H9 (cell line): Measurements from ENCODE around the gene MTA3. TPM values are rescaled to one million over a fixed set of nuclear protein-coding genes. Genes with fewer than 3 reads are reported as not detected.

Experiments
- DNase-seq: peaks from one replicate; pipeline ENCODE4 v3.0.0-alpha.2; 2017
- H2AFZ ChIP-seq: one replicate; pipeline ENCODE4 v1.6.1; 2013; ENCODE audit warnings: mild to moderate bottlenecking, low read length, control low read depth, moderate library complexity
- H2AK5ac ChIP-seq: 2 replicates; pipeline ENCODE4 v1.6.1; 2013; ENCODE audit warnings: low read length, control low read depth, mixed read lengths; ENCODE audit not compliant: insufficient read length
- H2BK120ac ChIP-seq: one replicate; pipeline ENCODE4 v1.6.1; 2013; ENCODE audit warnings: low read depth, mild to moderate bottlenecking, low read length, control low read depth, inconsistent platforms; ENCODE audit not compliant: poor library complexity, severe bottlenecking
- H2BK12ac ChIP-seq: 2 replicates; pipeline ENCODE4 v1.6.1; 2013; ENCODE audit warnings: low read length, control low read depth, mixed read lengths, low read depth; ENCODE audit not compliant: insufficient read length
- H2BK15ac ChIP-seq: 2 replicates; pipeline ENCODE4 v1.6.1; 2013; ENCODE audit warnings: low read depth, low read length, control low read depth
- H2BK20ac ChIP-seq: one replicate; pipeline ENCODE4 v1.6.1; 2013; ENCODE audit warnings: low read depth, mild to moderate bottlenecking, low read length, control low read depth, inconsistent platforms; ENCODE audit not compliant: poor library complexity, severe bottlenecking
- H2BK5ac ChIP-seq: 2 replicates; pipeline ENCODE4 v1.6.1; 2013; ENCODE audit warnings: low read length, control low read depth, mixed read lengths; ENCODE audit not compliant: insufficient read length
- H3K14ac ChIP-seq: 2 replicates; pipeline ENCODE4 v1.6.1; 2013; ENCODE audit warnings: low read length, control low read depth; ENCODE audit not compliant: insufficient read depth
- H3K18ac ChIP-seq: 2 replicates; pipeline ENCODE4 v1.6.1; 2013; ENCODE audit warnings: low read depth, mild to moderate bottlenecking, mixed read lengths, low read length, control low read depth; ENCODE audit not compliant: insufficient read length
- H3K23ac ChIP-seq: 2 replicates; pipeline ENCODE4 v1.6.1; 2013; ENCODE audit warnings: low read length, control low read depth, mixed read lengths, low read depth; ENCODE audit not compliant: insufficient read length
- H3K23me2 ChIP-seq: 2 replicates; pipeline ENCODE4 v1.6.1; 2013; ENCODE audit warnings: low read depth, mild to moderate bottlenecking, mixed read lengths, low read length, control low read depth; ENCODE audit not compliant: insufficient read length, poor library complexity, severe bottlenecking
- H3K27ac ChIP-seq: 2 replicates; pipeline ENCODE4 v1.5.1; 2013; ENCODE audit warnings: low read length, control low read depth, mixed read lengths, low read depth; ENCODE audit not compliant: insufficient read length
- H3K27me3 ChIP-seq: 2 replicates; pipeline ENCODE4 v1.6.1; 2013; ENCODE audit warnings: low read length, control low read depth, inconsistent platforms; ENCODE audit not compliant: insufficient read depth
- H3K4ac ChIP-seq: 2 replicates; pipeline ENCODE4 v1.6.1; 2013; ENCODE audit warnings: low read depth, mild to moderate bottlenecking, control low read depth, inconsistent platforms, low read length, moderate library complexity
- H3K4me1 ChIP-seq: 2 replicates; pipeline ENCODE4 v1.6.1; 2013; ENCODE audit warnings: low read length, control low read depth, inconsistent platforms; ENCODE audit not compliant: insufficient read depth
- H3K4me2 ChIP-seq: 2 replicates; pipeline ENCODE4 v1.6.1; 2013; ENCODE audit warnings: low read length, control low read depth, mixed read lengths; ENCODE audit not compliant: insufficient read length, insufficient read depth
- H3K56ac ChIP-seq: 2 replicates; pipeline ENCODE4 v1.6.1; 2013; ENCODE audit warnings: low read depth, mild to moderate bottlenecking, mixed read lengths, low read length, control low read depth; ENCODE audit not compliant: insufficient read length
- H3K79me1 ChIP-seq: 2 replicates; pipeline ENCODE4 v1.6.1; 2013; ENCODE audit warnings: low read depth, mild to moderate bottlenecking, moderate library complexity, low read length, control low read depth, inconsistent platforms; ENCODE audit not compliant: insufficient read depth, poor library complexity, severe bottlenecking
- H3K79me2 ChIP-seq: 2 replicates; pipeline ENCODE4 v1.6.1; 2013; ENCODE audit warnings: low read length, control low read depth, inconsistent platforms; ENCODE audit not compliant: insufficient read depth
- H3K9ac ChIP-seq: 2 replicates; pipeline ENCODE4 v1.6.1; 2013; ENCODE audit warnings: low read length, control low read depth, mixed read lengths; ENCODE audit not compliant: insufficient read length; ENCODE audit errors: extremely low read depth
- H3K9me3 ChIP-seq: one replicate; pipeline ENCODE4 v1.6.1; 2013; ENCODE audit warnings: low read depth, low read length, inconsistent platforms; ENCODE audit not compliant: control insufficient read depth
- H3T11ph ChIP-seq: one replicate; pipeline ENCODE4 v1.6.1; 2013; ENCODE audit warnings: mild to moderate bottlenecking, low read length, control low read depth, inconsistent platforms
- H4K20me1 ChIP-seq: one replicate; pipeline ENCODE4 v1.6.1; 2013; ENCODE audit not compliant: control insufficient read depth, insufficient read length, insufficient read depth
- H4K5ac ChIP-seq: 2 replicates; pipeline ENCODE4 v1.6.1; 2013; ENCODE audit warnings: low read depth, mild to moderate bottlenecking, mixed read lengths, low read length, control low read depth; ENCODE audit not compliant: insufficient read length
- H4K8ac ChIP-seq: replicated peaks from 2 replicates; pipeline ENCODE4 v1.6.1; 2013; ENCODE audit warnings: low read length, control low read depth, mixed read lengths, low read depth; ENCODE audit not compliant: insufficient read length
- H4K91ac ChIP-seq: 2 replicates; pipeline ENCODE4 v1.6.1; 2013; ENCODE audit warnings: low read depth, mild to moderate bottlenecking, moderate library complexity, mixed read lengths, low read length, control low read depth; ENCODE audit not compliant: insufficient read length
- H3K27ac Mint-ChIP-seq, 3 experiments: 2 replicates in 2 of 3; 3 replicates in 1 of 3; pipeline ENCODE4 v1.8.0; 2020 to 2021; ENCODE audit warnings: mixed read lengths in 3 of 3, mild to moderate bottlenecking in 1 of 3, moderate library complexity in 1 of 3
- H3K27me3 Mint-ChIP-seq: 2 replicates; pipeline ENCODE4 v1.8.0; 2021; ENCODE audit warnings: low read depth, mild to moderate bottlenecking, moderate library complexity, mixed read lengths
- H3K36me3 Mint-ChIP-seq, 3 experiments: 2 replicates in 2 of 3; 3 replicates in 1 of 3; pipeline ENCODE4 v1.8.0; 2020 to 2021; ENCODE audit warnings: low read depth in 3 of 3, mixed read lengths in 3 of 3; ENCODE audit not compliant: insufficient read depth in 1 of 3
- H3K4me1 Mint-ChIP-seq, 2 experiments: 2 replicates each; pipeline ENCODE4 v1.8.0; 2020; ENCODE audit warnings: mixed read lengths in 2 of 2
- H3K4me3 Mint-ChIP-seq, 2 experiments: 2 replicates in 1 of 2; 3 replicates in 1 of 2; pipeline ENCODE4 v1.8.0; 2020 to 2021; ENCODE audit warnings: mild to moderate bottlenecking in 2 of 2, mixed read lengths in 2 of 2, moderate library complexity in 1 of 2
- H3K9me3 Mint-ChIP-seq, 2 experiments: 2 replicates in 1 of 2; 3 replicates in 1 of 2; pipeline ENCODE4 v1.8.0; 2020; ENCODE audit warnings: mild to moderate bottlenecking in 2 of 2, mixed read lengths in 2 of 2, moderate library complexity in 1 of 2
- WGBS: extraction: QIAGEN DNeasy Blood & Tissue Kit; methylation state at CpG from one replicate; pipeline ENCODE4 v1.1.7; 2013; ENCODE audit warnings: missing lambda C conversion rate, low lambda C conversion rate, mixed read lengths; ENCODE audit not compliant: insufficient read length; ENCODE audit errors: extremely low coverage; 5-methylcytosine and 5-hydroxymethylcytosine counted together
- total RNA-seq: library from RNA; stranded (reverse); gene quantifications from 2 replicates; pipeline ENCODE4 v1.2.1, GENCODE V29; 2021
- TF ChIP-seq, protein P1 (sequence below): fragments of 200-600 bp; sonication (generic); conservative IDR thresholded peaks from 3 replicates; pipeline ENCODE4 v1.8.0; 2021; ENCODE audit warnings: antibody characterized with exemption, mild to moderate bottlenecking

The MTA3 gene
- total RNA-seq, 1 experiment from 2014 or later = 253 TPM

DNA sequence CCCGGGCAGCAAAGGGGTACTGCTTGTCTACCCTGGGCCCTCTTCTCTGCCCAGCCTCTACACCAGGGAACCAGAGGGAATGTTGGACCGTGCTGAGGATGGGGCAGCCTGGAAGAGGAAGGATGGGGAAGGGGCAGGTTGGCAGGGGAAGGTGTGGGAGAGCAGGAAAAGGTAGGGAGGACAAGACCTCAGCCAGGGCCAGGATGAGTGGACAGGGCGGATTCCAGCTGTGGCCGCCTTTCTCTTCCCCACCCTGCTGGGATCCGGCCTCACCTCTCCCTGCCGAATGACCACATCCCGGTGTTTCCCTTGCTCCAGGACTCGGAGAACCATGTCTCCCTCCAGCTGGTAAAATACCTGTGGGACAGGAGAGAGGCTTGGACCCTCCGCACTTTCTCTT lies 215.1 kb downstream of the MTA3 start:
- no peak overlapping the region for H3K4me2 ChIP-seq
- TF ChIP-seq, protein P1, sequence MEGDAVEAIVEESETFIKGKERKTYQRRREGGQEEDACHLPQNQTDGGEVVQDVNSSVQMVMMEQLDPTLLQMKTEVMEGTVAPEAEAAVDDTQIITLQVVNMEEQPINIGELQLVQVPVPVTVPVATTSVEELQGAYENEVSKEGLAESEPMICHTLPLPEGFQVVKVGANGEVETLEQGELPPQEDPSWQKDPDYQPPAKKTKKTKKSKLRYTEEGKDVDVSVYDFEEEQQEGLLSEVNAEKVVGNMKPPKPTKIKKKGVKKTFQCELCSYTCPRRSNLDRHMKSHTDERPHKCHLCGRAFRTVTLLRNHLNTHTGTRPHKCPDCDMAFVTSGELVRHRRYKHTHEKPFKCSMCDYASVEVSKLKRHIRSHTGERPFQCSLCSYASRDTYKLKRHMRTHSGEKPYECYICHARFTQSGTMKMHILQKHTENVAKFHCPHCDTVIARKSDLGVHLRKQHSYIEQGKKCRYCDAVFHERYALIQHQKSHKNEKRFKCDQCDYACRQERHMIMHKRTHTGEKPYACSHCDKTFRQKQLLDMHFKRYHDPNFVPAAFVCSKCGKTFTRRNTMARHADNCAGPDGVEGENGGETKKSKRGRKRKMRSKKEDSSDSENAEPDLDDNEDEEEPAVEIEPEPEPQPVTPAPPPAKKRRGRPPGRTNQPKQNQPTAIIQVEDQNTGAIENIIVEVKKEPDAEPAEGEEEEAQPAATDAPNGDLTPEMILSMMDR = no peak
- peaks cover 0 to 18% of the 10 kb centered on the region in 2 experiments; a peak in 3 of 4 replicates for H3K4me1 Mint-ChIP-seq

More for the DNA sequence above, 215.1 kb downstream of the MTA3 start:
- Histone ChIP-seq H3K79me1 (no peaks in the 10 kb centered on the region), H3K14ac (no peak overlapping the region), H3K23me2 (no peaks in the 10 kb centered on the region), H2AFZ (no peak overlapping the region), H4K20me1 (no peaks in the 10 kb centered on the region), H2AK5ac (no peak overlapping the region), H2BK12ac (no peak overlapping the region), H3K18ac (no peak overlapping the region), H2BK5ac (no peak overlapping the region), H4K91ac (no peak overlapping the region), H3T11ph (no peak overlapping the region), H3K9me3 (peaks cover 4% of the 10 kb centered on the region), H3K9ac (no peak overlapping the region), H3K4me1 (no peaks in the 10 kb centered on the region), H3K27me3 (no peaks in the 10 kb centered on the region), H3K79me2 (no peaks in the 10 kb centered on the region), H2BK15ac (no peak overlapping the region), H3K27ac (no peak overlapping the region), H3K4ac (no peak overlapping the region), H3K23ac (no peak overlapping the region), H2BK120ac (no peak overlapping the region), H3K56ac (no peak overlapping the region), H2BK20ac (no peak overlapping the region), H4K8ac (no peak overlapping the region), H4K5ac (no peak overlapping the region)
- H3K27me3 Mint-ChIP-seq = no peaks in the 10 kb centered on the region; the same call in none of the 2 replicates
- H3K9me3 Mint-ChIP-seq = peaks cover 30 to 31% of the 10 kb centered on the region in 2 experiments
- DNase-seq = no peak
- no CpG with 5 or more reads among the region's 9 CpGs for WGBS
- H3K4me3 Mint-ChIP-seq = no peak overlapping the region
- no peak overlapping the region for H3K27ac Mint-ChIP-seq
- H3K36me3 Mint-ChIP-seq = peaks cover 8 to 36% (median 26%) of the 10 kb centered on the region in 3 experiments
